ENCODE measurements around the gene SLC7A14.

DNA sequence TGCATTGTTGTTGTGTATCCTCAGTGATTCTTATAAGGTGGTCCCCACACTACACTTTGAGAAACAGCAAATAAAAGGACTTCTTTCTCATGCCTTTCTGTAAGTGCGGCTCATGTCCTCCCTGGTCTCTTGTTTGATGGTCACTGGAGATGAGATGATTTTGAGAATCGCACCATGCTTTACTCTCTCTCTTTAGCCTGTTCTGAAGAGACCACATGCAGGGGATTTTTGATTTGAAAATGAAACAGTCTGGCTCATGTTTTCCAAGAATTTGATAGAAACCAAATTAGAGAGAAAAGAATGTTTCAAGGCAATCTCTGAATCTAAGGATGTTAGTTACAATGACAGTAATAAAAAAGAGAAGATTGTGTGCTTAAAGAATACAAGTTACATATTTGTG is 149.2 kb downstream of the SLC7A14 start:
- TF ChIP-seq, protein P1, sequence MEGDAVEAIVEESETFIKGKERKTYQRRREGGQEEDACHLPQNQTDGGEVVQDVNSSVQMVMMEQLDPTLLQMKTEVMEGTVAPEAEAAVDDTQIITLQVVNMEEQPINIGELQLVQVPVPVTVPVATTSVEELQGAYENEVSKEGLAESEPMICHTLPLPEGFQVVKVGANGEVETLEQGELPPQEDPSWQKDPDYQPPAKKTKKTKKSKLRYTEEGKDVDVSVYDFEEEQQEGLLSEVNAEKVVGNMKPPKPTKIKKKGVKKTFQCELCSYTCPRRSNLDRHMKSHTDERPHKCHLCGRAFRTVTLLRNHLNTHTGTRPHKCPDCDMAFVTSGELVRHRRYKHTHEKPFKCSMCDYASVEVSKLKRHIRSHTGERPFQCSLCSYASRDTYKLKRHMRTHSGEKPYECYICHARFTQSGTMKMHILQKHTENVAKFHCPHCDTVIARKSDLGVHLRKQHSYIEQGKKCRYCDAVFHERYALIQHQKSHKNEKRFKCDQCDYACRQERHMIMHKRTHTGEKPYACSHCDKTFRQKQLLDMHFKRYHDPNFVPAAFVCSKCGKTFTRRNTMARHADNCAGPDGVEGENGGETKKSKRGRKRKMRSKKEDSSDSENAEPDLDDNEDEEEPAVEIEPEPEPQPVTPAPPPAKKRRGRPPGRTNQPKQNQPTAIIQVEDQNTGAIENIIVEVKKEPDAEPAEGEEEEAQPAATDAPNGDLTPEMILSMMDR (IDR thresholded peaks at IDR 0.05), result no peak
- TF ChIP-seq EZH2 (IDR thresholded peaks at IDR 0.05), result no peak

Measured in neural progenitor cell (in vitro differentiated cells).